ENCODE results near the gene SNAP25. TPM values are rescaled to one million over a fixed set of nuclear protein-coding genes. Genes with fewer than 3 reads are reported as not detected.

The SNAP25 gene
- 14.2 and 15.2 TPM in 2 replicates for total RNA-seq

DNA sequence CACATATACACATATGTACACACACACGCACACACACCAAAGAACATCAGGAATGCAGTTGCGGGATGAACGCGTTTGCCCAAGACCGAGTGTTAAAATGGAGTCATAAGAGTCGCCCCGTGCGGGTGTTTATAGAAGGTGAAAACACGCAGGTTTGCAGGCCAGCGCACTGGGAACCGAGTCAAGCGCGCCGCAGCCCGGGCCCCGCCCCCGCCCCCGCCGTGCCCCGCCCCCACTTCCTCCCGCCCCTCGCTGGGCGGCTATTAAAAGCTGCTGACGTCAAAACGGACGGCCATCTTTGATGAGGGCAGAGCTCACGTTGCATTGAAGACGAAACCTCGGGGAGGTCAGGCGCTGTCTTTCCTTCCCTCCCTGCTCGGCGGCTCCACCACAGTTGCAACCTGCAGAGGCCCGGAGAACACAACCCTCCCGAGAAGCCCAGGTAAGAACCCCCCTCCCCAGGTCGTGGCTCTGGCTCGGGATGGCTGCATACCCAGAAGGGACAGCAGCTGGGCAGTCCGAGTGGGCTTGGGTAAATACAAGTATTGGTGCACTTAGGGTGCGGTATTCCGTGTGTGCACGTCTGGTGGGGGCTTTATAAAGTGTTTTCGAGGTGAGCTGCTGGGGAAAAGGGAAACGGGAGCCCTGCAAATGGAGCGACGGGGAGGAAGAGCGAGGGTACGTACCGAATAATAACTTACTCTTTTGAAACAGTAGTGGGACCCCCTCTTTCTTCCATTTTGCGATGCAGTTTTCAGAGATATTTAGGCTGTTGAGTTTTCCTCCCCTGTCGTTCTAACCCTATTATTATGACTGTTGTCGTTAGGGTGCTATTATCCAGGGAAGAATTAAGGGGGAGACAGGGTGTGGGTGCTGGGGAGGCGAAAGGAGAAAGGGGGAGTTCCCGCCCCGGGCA is at the start of gene SNAP25:
Gene SNAP25, plus strand, starts transcription at position 295 of the 916 bp plus-strand sequence. CDS start 56,662 bp downstream, outside the sequence.
- Mint-ChIP-seq H3K4me1 (ENCODE audit: low read depth) (peaks cover 40% of the 10 kb centered on the region), H3K27ac (peak within 1 kb of the TSS; percentile 97), H3K36me3 (ENCODE audit: low read depth) (no peaks in the 10 kb centered on the region), H3K9me3 (no peaks in the 10 kb centered on the region), H3K4me3 (ENCODE audit: low read depth) (peak within 1 kb of the TSS; percentile 81), H3K27me3 (ENCODE audit: low read depth) (peaks cover 5% of the 10 kb centered on the region)
- intact Hi-C loops (cut with micrococcal nuclease) = loop anchor here (1.0 to 10.0 kb wide), 7 partner anchors 89 to 454 kb away; partner anchors contain the start of genes JAG1 and MKKS
- DNase-seq (ENCODE audit: low spot score) = peak; percentile 60

DNA sequence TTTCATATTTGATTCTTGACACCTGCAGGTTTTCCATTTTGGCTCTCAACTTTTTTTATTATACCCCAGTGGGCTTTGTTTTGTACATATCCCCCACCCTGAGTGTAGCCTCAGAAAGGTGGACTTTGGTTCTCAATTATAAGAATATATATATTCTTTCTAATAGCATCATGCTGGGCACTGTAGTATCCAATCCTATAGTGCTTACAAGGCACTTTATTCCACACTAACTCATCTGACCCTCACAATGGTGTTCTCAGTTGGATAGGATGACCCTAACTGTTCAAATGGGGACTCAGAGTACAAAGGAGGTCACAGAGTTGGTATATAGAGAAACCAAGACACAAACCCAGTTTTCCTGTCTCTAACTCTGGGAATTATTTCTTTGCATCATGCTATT is 48.9 kb upstream of the SNAP25 start:
- Mint-ChIP-seq H3K9me3 (peaks cover 8% of the 10 kb centered on the region), H3K4me1 (ENCODE audit: low read depth) (peaks cover 7% of the 10 kb centered on the region), H3K4me3 (ENCODE audit: low read depth) (no peak overlapping the region), H3K36me3 (ENCODE audit: low read depth) (no peaks in the 10 kb centered on the region), H3K27ac (no peak overlapping the region), H3K27me3 (ENCODE audit: low read depth) (peaks cover 25% of the 10 kb centered on the region)
- DNase-seq (ENCODE audit: low spot score) = no peak
- intact Hi-C loops (cut with micrococcal nuclease) = loop anchor here (5.0 kb wide), 1 partner anchor 192 kb away; no protein-coding TSS in a partner anchor

DNA sequence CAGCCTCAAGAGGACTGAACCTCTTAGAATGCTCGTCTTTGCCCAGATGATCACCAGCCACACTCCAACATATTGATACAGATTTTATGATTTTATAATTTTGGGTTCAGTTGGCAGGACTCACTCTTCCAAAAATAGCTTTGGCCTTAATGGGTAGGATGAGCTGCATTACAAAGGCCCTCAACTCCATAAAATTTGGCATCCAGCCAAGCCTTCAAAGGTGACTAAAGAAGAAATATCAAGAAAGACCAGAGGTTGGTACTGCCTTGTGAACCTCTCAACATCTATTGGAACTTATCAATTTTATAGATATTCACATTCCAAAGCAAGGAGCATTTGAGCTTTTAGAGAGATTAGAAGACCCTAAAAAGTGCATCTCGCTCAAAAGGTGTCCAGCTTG is 48.4 kb upstream of the SNAP25 start:
- no peaks in the 10 kb centered on the region for H3K36me3 Mint-ChIP-seq (ENCODE audit: low read depth)
- intact Hi-C loops (cut with micrococcal nuclease) = loop anchor here (5.0 kb wide), 1 partner anchor 193 kb away; no protein-coding TSS in a partner anchor
- DNase-seq (ENCODE audit: low spot score) = no peak
- H3K4me3 Mint-ChIP-seq (ENCODE audit: low read depth) = no peak overlapping the region
- peaks cover 8% of the 10 kb centered on the region for H3K9me3 Mint-ChIP-seq
- peaks cover 25% of the 10 kb centered on the region for H3K27me3 Mint-ChIP-seq (ENCODE audit: low read depth)
- no peak overlapping the region for H3K27ac Mint-ChIP-seq
- peaks cover 7% of the 10 kb centered on the region for H3K4me1 Mint-ChIP-seq (ENCODE audit: low read depth)

DNA sequence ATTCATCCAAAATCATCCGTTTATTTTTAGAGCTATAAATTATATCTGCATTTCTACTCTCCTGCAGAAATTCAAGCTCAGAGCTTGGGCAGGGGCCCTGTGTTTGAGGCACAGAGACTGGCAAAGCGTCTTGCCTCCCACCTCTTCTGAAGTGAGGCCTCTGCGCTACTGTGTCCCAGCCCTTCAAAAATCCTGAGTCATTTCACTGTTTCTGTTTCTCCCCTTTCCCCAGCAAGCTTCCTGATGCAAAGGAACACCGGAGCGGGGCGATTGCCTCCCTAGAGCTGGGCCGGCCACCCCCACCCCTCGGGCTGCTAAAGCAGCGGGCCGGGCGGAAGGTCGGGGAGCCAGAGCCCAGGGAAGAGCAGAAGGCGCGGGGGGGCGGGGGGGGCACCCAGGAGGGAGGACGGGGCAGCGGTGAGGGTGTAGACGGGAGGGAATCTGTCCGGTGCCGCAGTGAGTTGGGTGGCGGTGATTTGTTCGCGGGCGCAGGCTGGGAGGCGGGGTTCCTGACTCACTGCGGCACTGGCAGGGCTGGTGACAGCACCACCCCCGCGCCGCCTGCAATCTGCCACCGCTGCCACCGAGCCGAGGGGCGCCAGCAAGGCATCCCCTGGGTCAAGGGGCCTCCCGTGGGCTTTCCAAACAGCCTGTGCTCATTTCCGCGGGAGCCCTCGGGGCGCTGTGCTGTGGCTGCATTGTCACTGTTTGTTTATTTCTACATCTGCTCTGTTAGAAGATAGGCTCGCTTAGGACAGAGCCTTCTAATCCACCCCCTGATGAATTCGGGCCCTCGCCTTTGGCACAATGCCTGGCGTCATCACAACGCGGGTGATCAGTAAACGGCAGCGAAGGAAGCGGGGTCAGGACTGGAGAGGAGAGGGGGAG is 46.5 kb upstream of the SNAP25 start:
- intact Hi-C loops (cut with micrococcal nuclease) = loop anchor here (1.0 to 5.0 kb wide), 2 partner anchors 45 to 195 kb away; no protein-coding TSS in a partner anchor
- Mint-ChIP-seq H3K27me3 (ENCODE audit: low read depth) (peaks cover 29% of the 10 kb centered on the region), H3K4me1 (ENCODE audit: low read depth) (peaks cover 7% of the 10 kb centered on the region), H3K36me3 (ENCODE audit: low read depth) (no peaks in the 10 kb centered on the region), H3K27ac (peak overlapping the region; percentile 53), H3K9me3 (peaks cover 8% of the 10 kb centered on the region), H3K4me3 (ENCODE audit: low read depth) (peak overlapping the region; percentile 79)
- no peak for DNase-seq (ENCODE audit: low spot score)

DNA sequence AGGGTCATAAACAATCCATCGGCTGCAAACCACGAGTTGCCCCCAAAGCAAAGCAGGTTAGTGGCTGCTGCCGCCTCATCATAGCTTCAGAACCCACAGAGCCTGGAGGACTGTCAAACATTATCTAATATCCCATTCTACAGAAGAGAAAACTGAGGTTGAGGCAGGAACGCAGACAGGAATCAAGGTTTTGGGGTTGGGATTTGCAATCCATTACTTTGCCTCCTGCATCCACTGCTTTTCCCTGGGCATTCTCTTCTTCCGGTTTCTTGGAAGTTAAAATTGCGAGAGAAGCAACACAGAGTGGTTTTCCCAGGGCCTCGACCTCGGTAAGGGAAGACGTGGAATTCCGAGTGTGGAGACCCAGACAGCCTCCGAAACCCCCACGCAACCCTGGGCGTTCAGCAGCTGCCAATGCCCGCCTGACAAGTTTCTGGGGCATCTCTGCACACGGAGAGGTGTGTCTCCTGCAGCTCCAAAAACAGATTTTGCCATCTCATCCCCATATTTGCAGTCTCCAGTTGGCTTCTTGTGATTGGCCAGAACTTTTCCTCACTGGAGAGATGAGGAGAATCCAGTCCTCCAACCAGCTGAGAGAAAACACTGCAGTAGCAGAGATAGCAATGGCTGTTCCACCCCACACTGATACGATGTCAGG is 45.5 kb upstream of the SNAP25 start:
- no peaks in the 10 kb centered on the region for H3K36me3 Mint-ChIP-seq (ENCODE audit: low read depth)
- no peak for DNase-seq (ENCODE audit: low spot score)
- intact Hi-C loops (cut with micrococcal nuclease) = loop anchor here (1.0 to 5.0 kb wide), 2 partner anchors 44 to 196 kb away; no protein-coding TSS in a partner anchor
- H3K4me1 Mint-ChIP-seq (ENCODE audit: low read depth) = peaks cover 7% of the 10 kb centered on the region
- H3K9me3 Mint-ChIP-seq = peaks cover 7% of the 10 kb centered on the region
- no peak overlapping the region for H3K27ac Mint-ChIP-seq
- no peak overlapping the region for H3K4me3 Mint-ChIP-seq (ENCODE audit: low read depth)
- peaks cover 32% of the 10 kb centered on the region for H3K27me3 Mint-ChIP-seq (ENCODE audit: low read depth)

DNA sequence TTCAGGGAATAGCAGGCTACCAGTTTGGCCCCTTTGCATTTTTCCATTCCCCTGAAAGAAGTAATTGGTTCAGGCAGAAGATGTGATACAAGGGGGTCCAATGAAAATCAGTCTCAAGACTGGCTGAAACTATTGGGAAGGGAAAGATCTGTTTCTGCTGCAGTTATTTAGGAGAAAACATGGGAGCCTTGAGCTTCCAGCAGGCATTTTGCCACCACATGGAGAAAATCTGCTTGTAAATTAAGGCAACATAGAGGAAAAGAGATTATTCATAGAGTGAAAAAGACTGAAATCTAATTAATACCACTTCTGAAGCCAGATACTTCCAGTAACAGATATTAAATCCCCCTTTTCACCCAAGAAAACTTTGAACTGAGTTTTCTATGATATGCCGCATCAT is 44.2 kb upstream of the SNAP25 start:
- Mint-ChIP-seq H3K27ac (no peak overlapping the region), H3K36me3 (ENCODE audit: low read depth) (no peaks in the 10 kb centered on the region), H3K9me3 (no peaks in the 10 kb centered on the region), H3K4me3 (ENCODE audit: low read depth) (no peak overlapping the region), H3K27me3 (ENCODE audit: low read depth) (peaks cover 32% of the 10 kb centered on the region), H3K4me1 (ENCODE audit: low read depth) (peaks cover 7% of the 10 kb centered on the region)
- intact Hi-C loops (cut with micrococcal nuclease) = loop anchor here (5.0 kb wide), 1 partner anchor 197 kb away; no protein-coding TSS in a partner anchor
- DNase-seq (ENCODE audit: low spot score) = no peak

DNA sequence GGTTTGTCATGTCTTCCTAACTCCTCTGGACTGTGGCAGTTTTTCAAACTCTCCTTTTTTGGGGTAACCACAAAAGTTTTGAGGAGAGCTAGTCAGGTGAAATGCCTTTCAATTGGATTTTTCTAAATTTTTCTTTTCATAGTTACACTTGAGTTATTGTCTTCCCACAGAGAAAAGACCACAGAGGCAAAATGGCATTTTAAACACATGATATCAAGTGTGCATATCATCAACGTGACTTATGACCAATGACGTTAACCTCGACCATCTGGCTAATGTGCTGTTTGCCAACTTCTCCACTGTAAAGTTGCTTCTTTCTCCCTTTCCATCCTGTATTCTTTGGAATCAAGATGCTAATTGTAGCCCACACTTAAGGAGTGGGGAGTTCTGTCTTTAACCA is 41.3 kb upstream of the SNAP25 start:
- Mint-ChIP-seq H3K4me3 (ENCODE audit: low read depth) (no peak overlapping the region), H3K27me3 (ENCODE audit: low read depth) (peaks cover 18% of the 10 kb centered on the region), H3K36me3 (ENCODE audit: low read depth) (no peaks in the 10 kb centered on the region), H3K4me1 (ENCODE audit: low read depth) (peaks cover 4% of the 10 kb centered on the region), H3K9me3 (no peaks in the 10 kb centered on the region), H3K27ac (no peak overlapping the region)
- no peak for DNase-seq (ENCODE audit: low spot score)
- intact Hi-C loops (cut with micrococcal nuclease) = no loop called here

DNA sequence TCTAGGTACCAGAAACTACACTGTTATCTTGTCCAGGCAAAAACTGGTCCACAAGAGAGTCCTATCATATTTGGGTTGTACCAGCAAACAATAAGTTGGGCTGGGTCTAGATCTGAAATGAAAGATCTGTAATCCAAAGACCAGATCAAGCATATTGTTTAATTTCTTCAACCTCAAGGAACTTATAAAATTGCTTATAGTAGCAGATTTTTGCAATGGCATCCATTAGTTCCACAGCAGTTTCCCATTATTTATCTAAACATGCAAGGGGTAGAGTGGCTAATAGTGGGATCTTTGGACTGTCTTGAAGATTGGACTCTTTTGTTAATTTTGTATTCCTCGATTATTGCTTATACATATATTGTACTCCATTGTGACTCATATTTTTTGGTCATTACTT is 40.5 kb upstream of the SNAP25 start:
- H3K36me3 Mint-ChIP-seq (ENCODE audit: low read depth) = no peaks in the 10 kb centered on the region
- no peaks in the 10 kb centered on the region for H3K4me1 Mint-ChIP-seq (ENCODE audit: low read depth)
- no peak overlapping the region for H3K27ac Mint-ChIP-seq
- H3K4me3 Mint-ChIP-seq (ENCODE audit: low read depth) = no peak overlapping the region
- intact Hi-C loops (cut with micrococcal nuclease) = no loop called here
- no peaks in the 10 kb centered on the region for H3K9me3 Mint-ChIP-seq
- no peak for DNase-seq (ENCODE audit: low spot score)
- H3K27me3 Mint-ChIP-seq (ENCODE audit: low read depth) = peaks cover 13% of the 10 kb centered on the region

DNA sequence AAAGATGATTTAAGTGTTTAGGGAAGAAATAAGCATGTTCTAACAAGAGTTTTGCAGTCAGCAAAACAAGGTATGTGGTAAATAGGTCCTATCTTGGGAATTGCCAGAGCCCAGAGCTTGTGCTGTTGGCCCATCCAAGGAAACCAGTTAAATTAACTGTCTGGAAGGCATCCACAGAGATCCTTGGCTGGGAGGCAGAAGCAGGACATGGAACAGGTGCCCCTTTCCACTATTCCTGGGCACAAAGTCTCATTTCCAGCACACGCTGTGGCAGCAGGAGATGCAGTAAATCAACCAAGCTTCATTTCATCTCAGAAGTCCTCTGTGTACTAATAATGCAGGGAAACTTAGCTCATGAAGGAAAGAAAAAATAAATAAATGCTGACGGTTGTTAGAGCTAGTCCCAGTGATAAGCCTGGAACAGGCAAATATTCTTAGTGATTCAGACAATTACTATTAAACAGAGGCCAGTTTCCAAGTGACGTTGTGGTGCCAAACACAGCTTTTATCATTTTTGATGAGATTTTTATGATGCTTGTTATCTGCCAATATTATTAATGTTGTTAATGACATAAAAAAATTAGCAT is 39.8 kb upstream of the SNAP25 start:
- Mint-ChIP-seq H3K4me3 (ENCODE audit: low read depth) (no peak overlapping the region), H3K9me3 (no peaks in the 10 kb centered on the region), H3K27me3 (ENCODE audit: low read depth) (peaks cover 11% of the 10 kb centered on the region), H3K36me3 (ENCODE audit: low read depth) (no peaks in the 10 kb centered on the region), H3K27ac (no peak overlapping the region), H3K4me1 (ENCODE audit: low read depth) (no peaks in the 10 kb centered on the region)
- intact Hi-C loops (cut with micrococcal nuclease) = no loop called here
- DNase-seq (ENCODE audit: low spot score) = no peak

DNA sequence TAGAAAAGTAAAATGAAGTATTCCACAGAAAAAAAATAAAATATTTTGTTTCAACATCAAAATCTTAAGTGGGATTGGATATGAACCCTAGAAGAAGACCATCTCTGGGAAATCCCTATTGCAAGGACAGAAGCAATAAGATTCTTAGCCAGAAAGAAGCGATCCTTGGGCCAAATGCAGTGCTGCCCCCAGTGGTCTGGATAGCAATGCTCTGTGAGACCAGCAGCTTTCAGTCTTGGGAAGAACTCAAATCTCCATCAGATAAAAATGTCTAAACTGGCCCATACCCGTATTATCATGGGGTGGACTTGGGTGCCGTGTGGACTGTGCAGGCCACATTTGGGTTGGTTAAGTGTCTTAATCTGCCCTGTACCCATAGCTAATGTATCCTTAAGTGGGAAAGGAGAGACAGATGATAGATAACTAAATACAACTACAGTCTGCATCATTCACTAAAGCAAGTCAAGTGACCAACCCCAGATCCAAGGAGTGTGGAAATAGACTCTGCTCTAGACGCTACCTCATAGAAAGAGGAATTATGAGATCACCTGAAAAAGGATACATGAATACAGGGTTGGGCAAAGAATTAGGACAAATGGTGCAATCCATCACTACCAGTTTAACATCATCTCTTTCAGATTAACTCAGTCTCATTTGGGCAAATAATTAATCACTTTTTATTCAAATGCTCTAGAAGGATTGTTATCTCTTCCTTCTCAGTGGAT is 38.9 kb upstream of the SNAP25 start:
- H3K36me3 Mint-ChIP-seq (ENCODE audit: low read depth) = no peaks in the 10 kb centered on the region
- H3K27ac Mint-ChIP-seq = no peak overlapping the region
- intact Hi-C loops (cut with micrococcal nuclease) = no loop called here
- no peaks in the 10 kb centered on the region for H3K4me1 Mint-ChIP-seq (ENCODE audit: low read depth)
- no peaks in the 10 kb centered on the region for H3K9me3 Mint-ChIP-seq
- DNase-seq (ENCODE audit: low spot score) = no peak
- peaks cover 7% of the 10 kb centered on the region for H3K27me3 Mint-ChIP-seq (ENCODE audit: low read depth)
- no peak overlapping the region for H3K4me3 Mint-ChIP-seq (ENCODE audit: low read depth)

DNA sequence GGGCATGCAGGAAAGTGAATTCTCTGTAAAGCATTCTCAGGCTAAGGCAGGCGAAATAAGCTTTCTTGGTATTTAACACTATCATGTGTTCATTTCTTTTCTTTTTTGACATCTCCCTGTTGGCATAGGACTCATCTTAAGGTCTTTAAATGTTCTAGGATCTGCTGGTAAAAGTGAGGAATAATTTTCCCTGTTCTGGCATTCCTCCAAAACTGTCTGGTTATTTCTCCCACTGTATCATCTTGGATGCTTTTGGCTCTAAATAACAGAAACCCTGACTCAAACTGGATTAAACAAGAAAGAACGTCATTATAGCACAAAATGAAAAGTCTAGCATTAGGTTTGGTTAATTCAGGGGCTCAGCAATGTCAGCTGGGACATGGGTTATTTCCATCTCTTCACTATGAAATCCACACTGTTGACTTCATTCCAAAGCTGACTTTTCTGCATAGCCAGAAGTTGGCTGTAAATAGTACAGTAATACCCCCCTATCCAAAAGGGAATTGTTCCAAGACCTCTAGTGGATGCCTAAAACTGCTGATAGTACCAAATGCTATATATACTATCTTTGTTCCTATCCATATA is 37.9 kb upstream of the SNAP25 start:
- no peak for DNase-seq (ENCODE audit: low spot score)
- Mint-ChIP-seq H3K27ac (no peak overlapping the region), H3K36me3 (ENCODE audit: low read depth) (no peaks in the 10 kb centered on the region), H3K4me3 (ENCODE audit: low read depth) (no peak overlapping the region), H3K27me3 (ENCODE audit: low read depth) (peaks cover 7% of the 10 kb centered on the region), H3K9me3 (no peaks in the 10 kb centered on the region), H3K4me1 (ENCODE audit: low read depth) (no peaks in the 10 kb centered on the region)
- intact Hi-C loops (cut with micrococcal nuclease) = no loop called here

Data from activated T-helper 2 cell treated with anti-CD3 and anti-CD28 coated beads, Interferon-gamma antibody, Interleukin-2, Interleukin-4, amounts not matched to agents 10 μg/mL and 5 μg/mL and 100 μg/mL, durations not matched to agents 14 hours and 24 hours and 36 hours (primary cell).